Left lung (tissue), 10 donors: ENCODE data around the gene CALN1. TPM values are rescaled to one million over a fixed set of nuclear protein-coding genes. Genes with fewer than 3 reads are reported as not detected.
"Not testable (repeated sequence)": the region's sequence is repeated elsewhere in the genome, so short reads cannot be mapped to it uniquely, and the experiment has no call there.

Experiments
- ATAC-seq: fragments of 200-7000 bp; cut with Tn5 transposase; one replicate; pipeline ENCODE4 v1.9.1; 2020; ENCODE audit warnings: moderate library complexity
- DNase-seq, 4 donors: peaks; one replicate each; pipeline ENCODE4 v3.0.0-alpha.2; 2013 to 2020
- H3K27ac ChIP-seq, 2 donors: fragments of 200-600 bp; sonication (generic) in 1 of 2; one replicate each; pipeline versions ENCODE4 v1.5.0 to v1.8.0; 2020 to 2021
- H3K27me3 ChIP-seq, 2 donors: fragments of 200-600 bp; sonication (generic) in 1 of 2; one replicate each; pipeline versions ENCODE4 v1.5.0 to v1.8.0; 2020 to 2021
- H3K36me3 ChIP-seq, 2 donors: fragments of 200-600 bp; sonication (generic) in 1 of 2; one replicate each; pipeline versions ENCODE4 v1.5.0 to v1.8.0; 2020 to 2021
- H3K4me1 ChIP-seq, 2 donors: fragments of 200-600 bp; one replicate each; pipeline ENCODE4 v1.8.0; 2021
- H3K4me3 ChIP-seq, 2 donors: fragments of 200-600 bp; sonication (generic) in 1 of 2; one replicate each; pipeline versions ENCODE4 v1.5.0 to v1.8.0; 2020 to 2021; ENCODE audit warnings: mild to moderate bottlenecking in 1 of 2
- H3K9me3 ChIP-seq, 2 donors: fragments of 200-600 bp; sonication (generic) in 1 of 2; one replicate each; pipeline versions ENCODE4 v1.5.0 to v1.8.0; 2020 to 2021
- CTCF ChIP-seq, 2 donors: fragments of 200-600 bp; sonication (generic) in 1 of 2; IDR thresholded peaks; one replicate each; pipeline versions ENCODE4 v1.5.0 to v1.8.0; 2021; ENCODE audit warnings: antibody characterized with exemption in 2 of 2
- intact Hi-C, 2 donors: fragments of 100-400 bp; cut with DNase I; formaldehyde crosslinking; loops; one replicate each; pipeline versions ENCODE4 v1.11.2 to v1.14.2; 2022
- polyA plus RNA-seq, 6 donors: library from polyadenylated mRNA; unstranded; fragments of 120-200 nt; gene quantifications; one replicate each; pipeline ENCODE4 v1.2.1, GENCODE V29; 2013; ENCODE audit not compliant: insufficient read length in 6 of 6
- total RNA-seq, 2 donors: library from RNA; stranded (reverse); fragmentation: NEBNext Ultra II Directional; extraction: Animal tissue kit (Norgen Biotek cat#: 25700); gene quantifications; one replicate each; pipeline ENCODE4 v1.2.1, GENCODE V29; 2021
- donor health status: DM: no; HTN: yes; CAD: no.
- donor health status: DM: no; HTN: no; CAD: no.

The CALN1 gene
- total and polyA plus RNA-seq, 8 donors: 0.10 to 0.52 (median 0.26) TPM; not detected in 2

- H3K27ac ChIP-seq: no peak overlapping the region
- intact Hi-C loops: no loop called here
- DNase-seq: no peak
- H3K27me3 ChIP-seq: no peaks in the 10 kb centered on the region
- H3K4me3 ChIP-seq: no peak overlapping the region
- no peaks in the 10 kb centered on the region for H3K4me1 ChIP-seq
- no peaks in the 10 kb centered on the region for H3K36me3 ChIP-seq
- TF ChIP-seq CTCF (IDR thresholded peaks at IDR 0.05): no peak
- no peak for ATAC-seq
- no peaks in the 10 kb centered on the region for H3K9me3 ChIP-seq
Observed at GRCh38 chr7:72213081-72213480, 199.1 kb downstream of the CALN1 start.

- H3K4me3 ChIP-seq: no peak overlapping the region
- DNase-seq (no peak), ATAC-seq (no peak)
- no peaks in the 10 kb centered on the region for H3K4me1 ChIP-seq
- no peak overlapping the region for H3K27ac ChIP-seq
- no peaks in the 10 kb centered on the region for H3K9me3 ChIP-seq
- intact Hi-C loops: no loop called here
- H3K36me3 ChIP-seq: no peaks in the 10 kb centered on the region
- no peak for TF ChIP-seq CTCF (IDR thresholded peaks at IDR 0.05)
- no peaks in the 10 kb centered on the region for H3K27me3 ChIP-seq
Observed at GRCh38 chr7:72211175-72211574, 201.0 kb downstream of the CALN1 start.

GRCh38 chr7:72209006-72209405, 203.1 kb downstream of the CALN1 start:
- intact Hi-C loops, H3K27ac ChIP-seq, H3K4me3 ChIP-seq, H3K4me1 ChIP-seq, H3K9me3 ChIP-seq, DNase-seq, H3K36me3 ChIP-seq, H3K27me3 ChIP-seq, ATAC-seq: not testable (repeated sequence)

GRCh38 chr7:72196176-72196575, 216.0 kb downstream of the CALN1 start:
- no peak overlapping the region for H3K4me3 ChIP-seq
- DNase-seq (no peak), ATAC-seq (no peak)
- intact Hi-C loops: no loop called here
- no peak overlapping the region for H3K27ac ChIP-seq
- no peaks in the 10 kb centered on the region for H3K36me3 ChIP-seq
- H3K9me3 ChIP-seq: peaks cover 0 to 5% of the 10 kb centered on the region in 2 donors
- no peaks in the 10 kb centered on the region for H3K4me1 ChIP-seq
- TF ChIP-seq CTCF (IDR thresholded peaks at IDR 0.05): no peak
- H3K27me3 ChIP-seq: no peaks in the 10 kb centered on the region

GRCh38 chr7:72190919-72191318, 221.2 kb downstream of the CALN1 start:
- intact Hi-C loops: no loop called here
- H3K4me1 ChIP-seq: no peaks in the 10 kb centered on the region
- ATAC-seq (no peak), DNase-seq (no peak)
- H3K4me3 ChIP-seq: no peak overlapping the region
- H3K27me3 ChIP-seq: no peaks in the 10 kb centered on the region
- no peak for TF ChIP-seq CTCF (IDR thresholded peaks at IDR 0.05)
- H3K36me3 ChIP-seq: no peaks in the 10 kb centered on the region
- H3K27ac ChIP-seq: no peak overlapping the region
- peaks cover 0 to 5% of the 10 kb centered on the region in 2 donors for H3K9me3 ChIP-seq

- no peak for TF ChIP-seq CTCF (IDR thresholded peaks at IDR 0.05)
- no peak overlapping the region for H3K4me3 ChIP-seq
- H3K27ac ChIP-seq: no peak overlapping the region
- no peaks in the 10 kb centered on the region for H3K27me3 ChIP-seq
- H3K36me3 ChIP-seq: no peaks in the 10 kb centered on the region
- DNase-seq (no peak), ATAC-seq (no peak)
- intact Hi-C loops: no loop called here
- H3K4me1 ChIP-seq: no peaks in the 10 kb centered on the region
- peaks cover 0 to 5% of the 10 kb centered on the region in 2 donors for H3K9me3 ChIP-seq
Observed at GRCh38 chr7:72190146-72190545, 222.0 kb downstream of the CALN1 start.
